Stimulated activated CD4-positive, alpha-beta T cell treated with anti-CD3 and anti-CD28 coated beads, Interleukin-2, amount 100 ng/mL, for 48 hours (primary cell): ENCODE results near the gene FAM111A.

Experiments used
- DNase-seq, 2 donors: peaks; one replicate each; pipeline ENCODE4 v3.0.0-alpha.2; 2020

FAM111A gene

DNA sequence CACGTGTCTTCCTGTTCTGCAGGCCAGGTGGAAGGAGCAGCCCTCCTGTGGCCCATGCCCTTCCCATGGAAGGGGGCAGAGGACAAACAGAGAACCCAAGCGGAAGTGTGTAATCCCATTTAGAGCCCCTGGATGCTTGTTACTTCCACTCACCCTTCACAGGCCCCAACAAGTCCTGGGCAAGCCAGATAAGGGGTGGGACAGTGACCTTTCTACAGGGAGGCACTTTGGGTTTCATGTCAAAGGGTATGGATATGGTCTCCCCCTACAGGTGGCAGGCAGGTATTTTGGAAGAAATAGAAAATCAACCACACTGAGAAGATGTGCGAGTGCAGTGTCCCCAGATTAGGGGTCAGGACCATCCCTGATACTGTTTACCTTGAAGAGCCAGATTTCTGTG is 58.7 kb downstream of the FAM111A start:
- DNase-seq, result no peak
